Measurements from ENCODE around the gene COL23A1.

The COL23A1 gene

DNA sequence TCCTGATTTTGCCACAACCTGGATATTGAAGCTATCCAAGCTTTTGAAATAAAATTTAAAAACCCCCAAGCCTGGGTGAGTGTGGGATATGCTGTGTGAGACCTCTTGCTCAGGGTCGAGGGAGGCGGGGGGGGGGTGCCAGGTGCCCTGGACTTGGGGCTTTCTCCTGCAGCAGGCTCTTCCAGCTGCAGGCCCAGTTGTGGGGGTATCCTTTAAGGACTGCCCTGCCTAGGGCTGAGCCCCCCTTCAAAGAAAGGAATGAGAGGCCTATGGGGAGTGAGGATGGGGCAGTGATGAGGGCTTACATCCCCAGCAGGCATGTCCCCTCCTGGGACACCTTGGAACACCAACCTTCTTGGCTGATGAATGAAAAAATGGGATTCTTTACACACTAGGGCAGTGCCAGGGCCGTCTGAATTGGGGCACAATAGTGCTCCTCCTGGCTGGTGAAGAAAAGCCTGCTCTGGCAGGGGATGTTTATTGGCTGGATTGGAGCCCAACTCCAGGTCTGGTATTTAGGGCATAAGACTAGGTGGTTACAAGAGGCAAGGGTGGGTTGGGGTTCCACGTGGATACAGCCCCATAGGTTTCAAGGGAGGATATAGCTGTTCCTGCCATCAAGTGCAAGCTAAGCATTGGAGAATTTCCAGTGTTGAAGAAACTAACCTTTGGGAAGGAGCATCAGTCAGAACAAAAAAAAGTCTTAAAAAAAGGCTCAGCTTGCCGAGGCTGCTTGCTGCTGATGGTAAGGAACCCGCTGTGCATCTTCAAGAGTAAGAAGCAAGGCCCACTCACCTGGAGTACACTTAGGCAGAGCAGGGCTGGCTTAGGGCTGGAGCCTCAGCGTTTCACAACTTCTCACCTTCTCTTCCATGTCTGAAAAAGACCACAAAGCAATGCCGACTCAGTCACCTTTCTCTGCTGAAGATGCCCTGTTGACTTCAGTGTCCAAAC, 378.8 kb downstream of the COL23A1 start:
- no peak for DNase-seq (ENCODE audit: low read depth in 2 of 2)

GRCh38 chr5:178210686-178211085, 379.5 kb downstream of the COL23A1 start:
- DNase-seq (ENCODE audit: low read depth in 2 of 2), result no peak

DNA sequence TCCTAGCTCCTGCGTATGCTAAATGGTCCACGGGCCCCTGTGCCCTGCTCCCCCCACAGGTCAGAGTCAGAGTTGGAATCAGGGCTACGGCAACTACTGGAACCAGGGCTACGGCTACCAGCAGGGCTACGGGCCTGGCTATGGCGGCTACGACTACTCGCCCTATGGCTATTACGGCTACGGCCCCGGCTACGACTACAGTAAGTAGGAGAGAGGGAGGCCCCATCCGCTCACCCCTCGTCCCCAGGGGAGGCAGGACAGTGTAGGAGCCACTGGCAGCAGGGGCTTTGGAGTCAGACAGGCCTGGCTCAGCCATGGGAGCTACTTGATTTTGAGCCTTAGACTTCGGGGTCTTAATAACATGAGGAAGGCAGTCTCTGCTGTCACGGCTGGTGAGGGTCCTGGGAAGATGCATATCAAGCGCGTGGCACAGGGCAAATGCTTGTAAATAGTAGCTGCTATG, 380.1 kb downstream of the COL23A1 start:
- no peak for DNase-seq (ENCODE audit: low read depth in 2 of 2)

DNA sequence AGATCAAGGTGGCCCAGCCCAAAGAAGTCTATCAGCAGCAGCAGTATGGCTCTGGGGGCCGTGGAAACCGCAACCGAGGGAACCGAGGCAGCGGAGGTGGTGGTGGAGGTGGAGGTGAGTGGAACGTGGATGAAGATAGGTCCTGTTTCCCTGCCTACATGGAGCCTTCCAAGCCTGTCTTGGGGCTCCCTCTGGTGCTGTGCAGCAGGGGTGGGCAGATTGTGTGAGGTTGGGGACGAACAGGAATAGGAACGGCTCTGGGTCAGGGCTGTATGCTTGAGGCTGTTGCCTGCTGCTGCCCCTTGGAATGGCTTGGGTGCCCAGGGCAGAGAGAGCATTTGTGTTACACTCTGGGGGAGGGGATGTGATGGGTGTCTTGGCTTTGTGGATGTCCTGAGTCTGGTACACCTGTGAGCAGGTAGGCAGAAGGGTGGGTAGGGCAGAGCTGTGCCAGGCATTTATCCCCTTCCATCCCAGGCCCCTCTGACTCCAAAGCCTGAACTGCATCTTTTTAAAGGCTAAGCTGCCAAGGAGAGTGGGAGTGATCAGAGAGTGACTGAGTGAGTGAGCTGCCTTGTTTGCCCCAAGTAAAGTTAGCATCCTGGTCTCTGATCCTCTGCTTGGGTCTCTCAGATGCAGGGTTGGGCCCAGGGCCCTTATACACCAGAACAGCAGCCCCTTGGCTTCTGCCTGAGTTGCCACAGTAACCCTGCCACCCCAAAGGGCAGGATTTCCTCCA, 380.7 kb downstream of the COL23A1 start:
- no peak for DNase-seq (ENCODE audit: low read depth in 2 of 2)

- no peak for DNase-seq (ENCODE audit: low read depth in 2 of 2)
These were observed 381.5 kb downstream of the COL23A1 start for GRCh38 chr5:178208540-178209227.

- no peak for DNase-seq (ENCODE audit: low read depth in 2 of 2)
These were observed 382.3 kb downstream of the COL23A1 start for GRCh38 chr5:178207917-178208280.

DNA sequence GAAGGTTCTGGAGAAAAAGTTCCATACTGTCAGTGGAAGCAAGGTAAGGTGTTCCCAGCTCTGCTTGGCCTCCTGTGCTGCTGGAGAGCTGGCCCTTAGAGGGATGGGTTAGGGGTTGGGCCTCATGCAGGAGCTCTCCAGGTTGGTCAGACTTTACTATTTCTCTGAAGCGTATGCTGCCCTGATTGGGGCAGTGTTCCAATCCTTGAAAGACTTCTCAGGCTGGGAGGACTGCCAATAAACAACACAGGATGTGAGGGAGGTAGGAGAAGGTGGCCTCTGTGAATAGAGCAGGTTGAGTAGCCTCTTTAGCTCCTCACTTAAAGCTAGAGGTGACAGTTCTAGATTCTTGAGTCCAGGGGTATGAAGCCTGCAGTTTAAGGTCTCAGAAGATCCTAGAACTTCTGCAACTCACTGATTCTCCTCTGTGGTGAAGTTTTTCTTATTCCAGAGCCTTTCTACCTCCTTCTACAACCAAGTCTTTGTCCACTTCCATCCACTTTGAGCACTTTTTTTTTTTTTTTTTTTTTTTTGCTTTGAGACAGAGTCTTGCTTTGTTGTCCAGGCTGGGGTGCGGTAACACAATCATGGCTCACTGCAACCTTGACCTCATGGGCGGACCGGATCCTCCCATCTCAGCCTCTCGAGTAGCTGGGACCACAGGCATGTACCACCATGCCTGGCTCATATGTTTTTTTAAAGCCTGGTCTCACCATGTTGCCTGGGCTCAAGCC, 382.8 kb downstream of the COL23A1 start:
- no peak for DNase-seq (ENCODE audit: low read depth in 2 of 2)

DNA sequence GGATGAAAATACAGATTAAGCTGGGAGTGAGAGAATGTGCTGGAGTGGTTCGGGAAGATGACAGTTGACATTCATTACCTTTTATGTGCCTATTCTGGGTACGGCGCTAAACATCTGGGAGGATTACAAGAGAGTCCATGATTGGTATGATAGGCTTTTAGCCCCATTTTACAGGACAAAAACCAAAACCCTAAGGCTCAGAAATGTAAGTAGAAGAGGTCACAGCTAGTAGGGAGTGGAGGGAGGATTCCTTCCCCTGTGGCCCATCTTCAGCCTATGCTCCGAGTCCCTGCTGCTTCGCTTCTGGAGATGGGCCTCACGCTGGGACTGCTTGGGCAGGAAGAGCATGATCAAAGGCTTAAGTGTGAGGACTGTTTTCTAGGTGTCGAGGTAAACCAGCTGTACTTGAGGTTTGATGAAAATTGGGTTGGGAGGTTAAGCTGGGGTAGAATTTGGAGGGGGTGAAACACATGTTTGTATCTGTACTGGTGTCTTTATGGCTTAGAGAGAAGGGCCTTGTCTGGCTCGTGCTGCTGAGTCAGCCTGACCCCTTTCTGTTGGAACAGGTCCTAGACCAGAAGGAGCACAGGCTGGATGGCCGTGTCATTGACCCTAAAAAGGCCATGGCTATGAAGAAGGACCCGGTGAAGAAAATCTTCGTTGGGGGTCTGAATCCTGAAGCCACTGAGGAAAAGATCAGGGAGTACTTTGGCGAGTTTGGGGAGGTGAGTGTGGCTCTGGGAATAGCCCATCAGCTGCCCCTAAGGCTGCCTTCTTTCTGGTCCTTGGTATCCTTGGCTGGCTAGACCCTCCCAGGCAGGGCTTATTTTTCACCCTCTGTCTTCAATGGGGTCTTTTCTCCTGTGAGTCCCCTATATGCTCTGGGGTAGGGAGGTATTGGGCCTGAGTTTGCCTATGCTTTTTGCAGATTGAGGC, 383.8 kb downstream of the COL23A1 start:
- DNase-seq (ENCODE audit: low read depth in 2 of 2), result no peak

GRCh38 chr5:178205749-178206047, 384.5 kb downstream of the COL23A1 start:
- no peak for DNase-seq (ENCODE audit: low read depth in 2 of 2)

DNA sequence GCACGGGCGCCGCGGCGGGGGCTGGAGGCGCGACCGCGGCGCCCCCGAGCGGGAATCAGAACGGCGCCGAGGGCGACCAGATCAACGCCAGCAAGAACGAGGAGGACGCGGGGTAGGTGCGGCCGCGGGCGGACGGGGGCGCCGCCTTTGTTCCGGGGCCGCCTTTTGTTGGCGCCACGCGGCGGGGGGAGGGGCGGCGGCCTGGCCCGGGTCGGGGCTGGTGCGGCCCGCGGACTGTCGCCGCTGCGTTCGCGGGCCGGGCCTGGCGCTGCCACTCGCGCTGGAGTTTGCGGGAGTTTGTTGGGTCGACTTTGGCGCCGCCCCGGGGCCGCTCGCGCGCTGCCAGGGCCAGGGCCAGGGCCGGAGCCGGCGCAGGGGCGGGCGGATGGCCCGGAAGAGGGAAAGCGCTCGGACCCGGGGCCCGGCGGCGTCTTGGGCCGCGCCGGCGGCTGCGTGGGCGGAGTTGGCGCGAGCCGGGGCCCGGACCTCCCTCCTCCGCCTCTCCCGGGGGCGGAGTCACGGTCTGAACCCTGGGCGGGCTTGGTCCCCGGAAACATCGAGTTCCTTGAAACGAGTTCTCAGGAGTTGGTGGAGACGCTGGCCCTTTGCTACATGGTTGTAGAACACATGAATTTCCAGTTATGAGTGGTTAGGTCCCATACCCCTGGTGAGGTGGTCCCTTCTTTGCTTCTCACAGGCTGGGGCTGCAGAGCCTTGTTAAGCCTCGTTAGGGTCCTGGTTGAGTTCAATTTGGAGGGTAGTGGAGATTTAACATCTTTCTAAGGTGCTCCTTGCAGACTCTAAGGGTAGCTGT, 385.1 kb downstream of the COL23A1 start:
- DNase-seq (ENCODE audit: low read depth in 2 of 2), result peak; percentile 64 to 77

DNA sequence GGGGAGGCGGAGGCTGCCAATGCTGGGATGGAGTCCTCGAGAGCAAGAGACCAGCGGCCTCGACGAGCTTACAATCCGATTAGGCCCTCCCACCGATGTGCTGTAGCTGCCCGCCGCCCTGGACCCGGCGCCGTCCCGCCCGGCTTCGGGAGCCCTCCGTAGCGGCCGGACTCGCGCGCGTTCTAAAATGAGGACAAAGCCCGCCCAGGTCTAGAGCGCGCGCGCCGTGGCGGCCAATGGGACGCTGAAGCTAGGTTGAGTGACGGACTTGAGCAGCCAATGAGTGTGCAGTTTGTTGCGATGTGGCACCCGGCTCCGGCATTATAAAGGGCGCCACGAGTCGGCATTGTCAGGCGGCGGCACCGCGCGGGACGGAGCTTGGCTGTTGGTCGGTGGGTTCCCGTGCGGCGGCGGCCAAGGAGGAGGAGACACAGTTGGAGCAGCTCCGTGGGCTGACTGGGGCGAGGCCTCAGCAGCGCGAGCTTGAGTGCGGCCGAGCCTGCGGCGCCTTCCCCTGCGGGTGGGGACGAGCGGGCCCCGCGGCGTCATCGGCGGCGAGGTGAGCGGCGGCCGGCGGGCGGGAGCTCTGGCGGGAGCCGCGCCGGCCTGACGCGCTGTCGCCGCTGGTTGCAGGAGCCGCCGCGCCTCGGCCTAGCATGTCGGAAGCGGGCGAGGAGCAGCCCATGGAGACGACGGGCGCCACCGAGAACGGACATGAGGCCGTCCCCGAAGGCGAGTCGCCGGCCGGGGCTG, 385.8 kb downstream of the COL23A1 start, which contains the start of gene HNRNPAB:
Gene HNRNPAB (plus strand): TSS at position 352 of the 753 bp plus-strand sequence. CDS start 305 bp downstream, at position 657.
- peak; percentile 91 to 94 for DNase-seq (ENCODE audit: low read depth in 2 of 2)

DNA sequence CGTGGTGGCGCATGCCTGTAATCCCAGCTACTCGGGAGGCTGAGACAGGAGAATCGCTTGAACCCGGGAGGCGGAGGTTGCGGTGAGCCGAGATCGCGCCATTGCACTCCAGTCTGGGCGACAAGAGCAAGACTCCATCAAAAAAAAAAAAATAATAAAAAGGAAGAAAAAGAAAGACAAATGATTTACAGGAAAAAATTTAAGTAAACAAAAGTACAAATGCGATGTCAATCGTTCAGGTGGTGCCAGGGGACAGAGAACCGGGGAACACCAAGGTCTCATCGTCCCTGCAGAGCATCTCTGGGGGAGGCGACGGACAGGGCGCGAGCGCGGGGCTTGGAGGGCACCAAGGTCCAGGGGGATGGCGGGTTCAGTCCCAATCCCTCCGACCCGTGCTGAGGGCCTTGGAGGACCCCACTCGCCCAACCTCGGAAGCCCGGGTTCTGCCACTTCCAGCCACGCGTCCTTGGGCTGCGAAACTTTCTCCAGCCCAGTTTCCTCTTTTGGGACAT, 386.5 kb downstream of the COL23A1 start:
- peak in 1 of 2 donors; percentile 18 for DNase-seq (ENCODE audit: low read depth in 2 of 2)

GRCh38 chr5:178202541-178202940, 387.7 kb downstream of the COL23A1 start:
- no peak for DNase-seq (ENCODE audit: low read depth in 2 of 2)

DNA sequence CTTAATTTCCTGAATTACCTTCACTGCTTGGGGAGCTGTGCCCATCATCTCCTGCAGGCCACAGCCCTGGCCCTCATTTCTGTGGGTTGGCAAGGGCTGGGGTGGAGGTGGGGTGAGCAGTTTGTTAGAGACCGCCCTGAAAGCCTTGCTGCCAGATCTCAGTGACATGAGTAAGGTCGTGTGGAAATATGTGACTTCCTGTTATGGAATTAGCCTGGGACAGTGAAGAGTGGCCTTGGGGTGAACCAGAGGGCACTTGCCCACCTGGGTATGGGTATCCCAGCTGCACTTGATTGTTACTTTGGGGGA, 388.3 kb downstream of the COL23A1 start:
- no peak for DNase-seq (ENCODE audit: low read depth in 2 of 2)

DNA sequence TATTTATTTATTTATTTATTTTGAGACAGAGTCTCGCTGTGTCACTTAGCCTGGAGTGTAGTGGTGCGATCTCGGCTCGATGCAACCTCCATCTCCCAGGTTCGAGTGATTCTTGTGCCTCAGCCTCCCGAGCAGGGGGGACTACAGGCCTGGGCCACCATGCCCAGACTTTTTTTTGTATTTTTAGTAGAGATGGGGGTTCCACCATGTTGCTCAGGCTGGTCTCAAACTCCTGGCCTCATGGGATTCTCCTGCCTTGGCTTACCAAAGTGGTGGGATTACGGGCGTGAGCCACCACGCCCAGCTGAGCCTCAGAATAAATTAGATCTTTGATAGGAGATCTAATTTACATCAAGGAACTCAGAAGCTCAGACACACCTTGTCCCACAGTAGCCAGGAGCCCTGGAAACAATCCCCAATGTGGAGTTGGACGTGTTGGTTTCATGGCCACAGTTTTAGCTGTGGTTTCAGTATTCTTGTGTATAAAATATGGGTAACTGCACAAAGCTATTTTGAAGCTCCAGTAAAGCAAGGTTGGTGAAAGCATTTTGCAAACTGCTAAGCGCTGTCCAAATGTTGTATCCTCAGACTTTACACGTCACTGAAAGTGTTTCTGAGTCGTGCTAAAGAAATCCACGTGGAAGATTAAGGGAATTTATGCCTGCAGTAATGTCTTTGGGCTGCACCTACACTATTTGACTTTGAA, 388.8 kb downstream of the COL23A1 start:
- DNase-seq (ENCODE audit: low read depth in 2 of 2), result no peak

- no peak for DNase-seq (ENCODE audit: low read depth in 2 of 2)
These were observed 390.4 kb downstream of the COL23A1 start for GRCh38 chr5:178199581-178200434.

DNA sequence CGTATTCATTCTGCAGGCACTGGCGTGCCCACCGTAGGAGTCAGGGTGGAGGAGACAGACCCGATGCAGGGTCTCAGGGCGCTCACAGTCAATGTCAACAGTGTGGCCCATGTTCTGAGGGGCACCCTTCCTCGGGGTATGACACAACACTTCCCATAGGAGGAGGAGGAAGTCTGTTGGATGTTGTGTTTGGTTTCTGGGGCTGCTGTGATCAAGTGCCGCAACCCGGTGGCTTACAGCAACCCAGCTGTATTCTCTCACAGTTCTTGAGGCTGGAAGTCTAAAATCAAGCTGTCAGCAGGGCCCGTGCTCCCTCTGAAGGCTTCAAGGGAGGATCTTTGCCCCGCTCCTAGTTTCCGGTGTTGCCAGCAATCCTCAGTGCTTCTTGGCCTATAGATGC, 391.5 kb downstream of the COL23A1 start:
- DNase-seq (ENCODE audit: low read depth in 2 of 2), result no peak

Measured in stimulated activated CD4-positive, alpha-beta T cell treated with anti-CD3 and anti-CD28 coated beads, Interleukin-4, amount 100 ng/mL, for 48 hours (primary cell).